ENCODE results near the gene SMYD2. TPM values are rescaled to one million over a fixed set of nuclear protein-coding genes. Genes with fewer than 3 reads are reported as not detected.

SMYD2 gene
- total and polyA plus RNA-seq, 2 donors (not counting 3 experiments of a cell fraction or from before 2014, with no cell fraction given) = 8.0 to 20.9 TPM

DNA sequence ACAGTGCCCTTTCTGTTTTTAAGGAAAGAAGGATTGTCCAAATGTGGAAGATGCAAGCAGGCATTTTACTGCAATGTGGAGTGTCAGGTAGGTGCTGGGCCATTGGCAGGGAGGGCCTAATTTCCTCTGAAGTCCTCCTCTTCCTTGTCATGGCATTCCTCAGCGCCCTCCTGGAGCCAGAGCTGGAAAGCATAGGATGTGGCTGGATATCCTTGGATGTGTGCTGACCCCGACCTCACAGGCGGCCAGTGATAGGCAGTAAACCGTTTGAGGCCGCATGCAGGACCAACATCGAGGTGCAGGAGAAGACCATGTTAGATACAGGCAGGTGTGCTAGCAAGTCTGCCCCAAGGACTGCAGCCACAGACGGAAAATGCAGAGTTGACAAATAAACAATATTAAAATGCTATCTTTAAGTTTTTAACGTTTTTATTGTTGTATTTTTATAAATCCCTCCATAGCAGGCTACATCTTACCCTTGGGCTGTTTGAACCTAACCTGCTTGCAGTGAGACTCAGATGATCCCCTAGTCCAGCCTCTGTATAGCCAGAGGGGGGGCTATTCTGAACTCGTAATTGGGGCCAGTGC is 24.3 kb downstream of the SMYD2 start:
- Histone ChIP-seq H3K79me2 (ENCODE audit: control insufficient read depth, insufficient read depth, low read length) (no peaks in the 10 kb centered on the region), H3K4me3 (replicated peaks in 1 of 3; ENCODE audit: insufficient read depth in 1 of 3, low read depth in 1 of 3, low read length in 3 of 3) (no peak overlapping the region), H3K27ac (ENCODE audit: insufficient read depth, low read depth, low read length) (no peak overlapping the region), H4K20me1 (replicated peaks; ENCODE audit: control insufficient read depth, extremely low read depth, insufficient read depth, low read length) (no peaks in the 10 kb centered on the region), H3K36me3 (ENCODE audit: control insufficient read depth in 2 of 2, extremely low read depth in 1 of 2, insufficient read depth in 2 of 2, low read length in 2 of 2) (no peaks in the 10 kb centered on the region), H3K4me2 (ENCODE audit: insufficient read depth, low read length) (no peak overlapping the region), H3K9me3 (replicated peaks; ENCODE audit: control insufficient read depth, insufficient read depth, low read length) (no peaks in the 10 kb centered on the region), H3K27me3 (ENCODE audit: control insufficient read depth in 2 of 2, insufficient read depth in 2 of 2, low read length in 2 of 2) (no peaks in the 10 kb centered on the region), H3K4me1 (ENCODE audit: control insufficient read depth, extremely low read depth, insufficient read depth, low read length) (no peaks in the 10 kb centered on the region), H3K9ac (replicated peaks; ENCODE audit: extremely low read depth, insufficient read depth, low read length) (no peak overlapping the region), H3K9me1 (replicated peaks; ENCODE audit: control insufficient read depth, extremely low read depth, insufficient read depth, low read length) (no peaks in the 10 kb centered on the region), H2AFZ (ENCODE audit: low read depth, low read length) (no peak overlapping the region)
- dilution Hi-C loops (cut with MboI; ENCODE audit: extremely low pct_ligation_motif_present, low sequenced_read_pairs) (no loop called here), intact Hi-C loops (cut with micrococcal nuclease) (no loop called here)
- no TSS peak for BruUV-seq (replicated peaks)
- no peak for FAIRE-seq
- no peak for DNase-seq (ENCODE audit: low read depth, low spot score)
- CTCF ChIA-PET = no interaction called here
- TF ChIP-seq EZH2 (IDR thresholded peaks at IDR 0.05; ENCODE audit: borderline replicate concordance, low read depth, low read length, severe bottlenecking) (no peak), GATA2 (IDR thresholded peaks at IDR 0.05; ENCODE audit: insufficient read depth, insufficient read length, low read depth, low read length) (no peak), POLR2AphosphoS5 (IDR thresholded peaks at IDR 0.05; ENCODE audit: insufficient read depth, low read depth, low read length) (no peak), FOS (IDR thresholded peaks at IDR 0.05; ENCODE audit: borderline replicate concordance, insufficient read depth, low read length) (no peak), CTCF (IDR thresholded peaks at IDR 0.05; ENCODE audit: extremely low read depth in 1 of 2, insufficient read depth in 1 of 2, low read depth in 1 of 2, low read length in 2 of 2) (no peak), POLR2A (IDR thresholded peaks at IDR 0.05; ENCODE audit: low read depth, low read length) (no peak), MYC (IDR thresholded peaks at IDR 0.05; ENCODE audit: low read depth, low read length) (no peak), JUN (IDR thresholded peaks at IDR 0.05; ENCODE audit: borderline replicate concordance, insufficient read depth, insufficient read length, low read depth) (no peak)
- TF ChIP-seq, protein P1, sequence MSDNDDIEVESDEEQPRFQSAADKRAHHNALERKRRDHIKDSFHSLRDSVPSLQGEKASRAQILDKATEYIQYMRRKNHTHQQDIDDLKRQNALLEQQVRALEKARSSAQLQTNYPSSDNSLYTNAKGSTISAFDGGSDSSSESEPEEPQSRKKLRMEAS (IDR thresholded peaks at IDR 0.05; ENCODE audit: insufficient read depth, insufficient read length) = no peak
- POLR2A ChIA-PET = no interaction called here
